ENCODE data around the gene CCDC178. TPM values are rescaled to one million over a fixed set of nuclear protein-coding genes. Genes with fewer than 3 reads are reported as not detected.

Gene CCDC178
- total and polyA plus RNA-seq, 12 donors, result 0.13 to 6.5 (median 0.87) TPM; not detected in 5

DNA sequence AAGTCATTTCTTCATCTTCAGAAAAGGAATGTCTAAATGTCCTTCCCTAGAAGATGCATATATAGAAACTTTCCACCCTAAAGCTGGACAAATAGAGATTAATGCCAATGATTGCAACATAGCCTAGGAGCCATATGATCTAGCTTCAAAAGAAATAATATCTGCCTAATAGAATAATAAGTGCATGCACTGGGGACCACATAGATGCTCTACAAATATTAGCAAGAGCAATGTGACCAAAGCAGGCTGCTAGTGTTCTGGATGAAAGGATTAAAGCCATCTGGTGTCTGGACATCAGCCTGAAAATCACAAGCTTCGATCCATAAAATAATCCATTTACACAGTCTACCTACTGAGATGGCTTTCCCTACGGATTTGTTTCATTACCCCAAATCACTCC, 387.6 kb downstream of the CCDC178 start:
- intact Hi-C loops (cut with DNase I), result no loop called here
- TF ChIP-seq, protein P1, sequence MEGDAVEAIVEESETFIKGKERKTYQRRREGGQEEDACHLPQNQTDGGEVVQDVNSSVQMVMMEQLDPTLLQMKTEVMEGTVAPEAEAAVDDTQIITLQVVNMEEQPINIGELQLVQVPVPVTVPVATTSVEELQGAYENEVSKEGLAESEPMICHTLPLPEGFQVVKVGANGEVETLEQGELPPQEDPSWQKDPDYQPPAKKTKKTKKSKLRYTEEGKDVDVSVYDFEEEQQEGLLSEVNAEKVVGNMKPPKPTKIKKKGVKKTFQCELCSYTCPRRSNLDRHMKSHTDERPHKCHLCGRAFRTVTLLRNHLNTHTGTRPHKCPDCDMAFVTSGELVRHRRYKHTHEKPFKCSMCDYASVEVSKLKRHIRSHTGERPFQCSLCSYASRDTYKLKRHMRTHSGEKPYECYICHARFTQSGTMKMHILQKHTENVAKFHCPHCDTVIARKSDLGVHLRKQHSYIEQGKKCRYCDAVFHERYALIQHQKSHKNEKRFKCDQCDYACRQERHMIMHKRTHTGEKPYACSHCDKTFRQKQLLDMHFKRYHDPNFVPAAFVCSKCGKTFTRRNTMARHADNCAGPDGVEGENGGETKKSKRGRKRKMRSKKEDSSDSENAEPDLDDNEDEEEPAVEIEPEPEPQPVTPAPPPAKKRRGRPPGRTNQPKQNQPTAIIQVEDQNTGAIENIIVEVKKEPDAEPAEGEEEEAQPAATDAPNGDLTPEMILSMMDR (IDR thresholded peaks at IDR 0.05), result no peak
- no peak for TF ChIP-seq POLR2A (IDR thresholded peaks at IDR 0.05)
- Histone ChIP-seq H3K36me3 (replicated peaks in 1 of 2) (no peaks in the 10 kb centered on the region), H3K27me3 (no peaks in the 10 kb centered on the region), H3K4me1 (replicated peaks in 1 of 2) (no peaks in the 10 kb centered on the region), H3K9me3 (replicated peaks in 1 of 3) (no peaks in the 10 kb centered on the region), H3K27ac (no peak overlapping the region), H3K4me3 (no peak overlapping the region)
- WGBS, 4 donors, result 73 to 89% (median 77%) methylated on average over 2 of the region's 2 CpGs
- no peak for DNase-seq

GRCh38 chr18:33051407-33051806, 389.1 kb downstream of the CCDC178 start:
- Histone ChIP-seq H3K4me3 (no peak overlapping the region), H3K4me1 (replicated peaks in 1 of 2) (no peaks in the 10 kb centered on the region), H3K27ac (no peak overlapping the region), H3K27me3 (no peaks in the 10 kb centered on the region), H3K9me3 (replicated peaks in 1 of 3) (no peaks in the 10 kb centered on the region), H3K36me3 (replicated peaks in 1 of 2) (no peaks in the 10 kb centered on the region)
- DNase-seq, result no peak
- intact Hi-C loops (cut with DNase I), result no loop called here
- 50 to 56% (median 54%) methylated on average over 5 of the region's 5 CpGs for WGBS, 4 donors
- no peak for TF ChIP-seq POLR2A (IDR thresholded peaks at IDR 0.05)
- TF ChIP-seq, protein P1 (IDR thresholded peaks at IDR 0.05), result no peak

DNA sequence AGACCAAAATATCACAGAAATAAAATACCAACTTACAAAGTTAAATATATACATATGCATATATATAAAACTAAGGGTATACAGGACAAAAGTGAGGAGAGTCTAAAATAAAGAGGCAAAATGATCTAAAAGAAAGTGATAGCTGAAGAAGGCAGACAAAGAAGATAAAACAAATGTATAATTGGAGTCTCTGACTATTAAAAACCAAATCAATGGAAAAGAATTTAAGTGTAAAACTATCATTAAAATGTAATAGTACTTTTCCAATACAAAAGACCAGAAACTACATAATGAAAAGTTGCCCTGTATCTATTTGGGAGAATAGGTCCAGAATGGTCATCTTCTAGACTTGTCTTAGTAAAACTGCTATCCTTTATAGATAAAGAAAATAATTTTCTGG, 400.3 kb downstream of the CCDC178 start:
- TF ChIP-seq, protein P1 (IDR thresholded peaks at IDR 0.05), result no peak
- no peak for TF ChIP-seq POLR2A (IDR thresholded peaks at IDR 0.05)
- DNase-seq, result no peak

DNA sequence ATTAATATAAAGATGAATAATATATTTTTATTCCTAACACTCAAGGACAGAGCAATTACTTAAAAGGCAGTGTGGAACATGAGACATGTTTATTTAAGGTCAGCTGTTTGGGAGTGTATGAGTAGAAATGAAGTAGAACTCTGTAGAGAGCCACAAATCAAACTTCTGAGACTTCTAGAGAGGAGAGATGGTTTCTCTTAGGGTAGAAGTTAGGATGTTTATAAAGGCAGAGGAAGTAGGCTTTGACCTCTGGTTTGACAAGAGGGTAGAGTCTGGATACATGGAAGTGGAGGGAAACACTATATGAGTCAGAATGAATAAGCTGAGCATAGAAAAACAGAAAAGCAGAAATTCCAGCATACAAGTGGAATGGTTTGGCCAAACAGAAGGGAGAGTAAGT, 405.6 kb downstream of the CCDC178 start:
- Histone ChIP-seq H3K9me3 (replicated peaks in 1 of 3) (no peaks in the 10 kb centered on the region), H3K4me3 (no peak overlapping the region), H3K4me1 (replicated peaks in 1 of 2) (no peaks in the 10 kb centered on the region), H3K27me3 (no peaks in the 10 kb centered on the region), H3K27ac (no peak overlapping the region), H3K36me3 (replicated peaks in 1 of 2) (no peaks in the 10 kb centered on the region)
- intact Hi-C loops (cut with DNase I), result no loop called here
- no peak for DNase-seq
- no peak for TF ChIP-seq POLR2A (IDR thresholded peaks at IDR 0.05)
- TF ChIP-seq, protein P1 (IDR thresholded peaks at IDR 0.05), result no peak

More for the DNA sequence above, 400.3 kb downstream of the CCDC178 start:
- no peak overlapping the region for H3K27ac ChIP-seq
- intact Hi-C loops (cut with DNase I), result no loop called here
- no peaks in the 10 kb centered on the region for H3K9me3 ChIP-seq (replicated peaks in 1 of 3)
- no peaks in the 10 kb centered on the region for H3K27me3 ChIP-seq
- no peaks in the 10 kb centered on the region for H3K36me3 ChIP-seq (replicated peaks in 1 of 2)
- H3K4me3 ChIP-seq, result no peak overlapping the region
- no peaks in the 10 kb centered on the region for H3K4me1 ChIP-seq (replicated peaks in 1 of 2)

Data from adrenal gland (tissue), 12 donors.